ENCODE data around the gene PCDHGA8.

PCDHGA8 gene

GRCh38 chr5:141439411-141440141, 47.1 kb downstream of the PCDHGA8 start:
- DNase-seq (ENCODE audit: extremely low read depth, low read depth): no peak
- TF ChIP-seq CTCF (IDR thresholded peaks at IDR 0.05; ENCODE audit: low read depth, low read length): no peak

- TF ChIP-seq CTCF (IDR thresholded peaks at IDR 0.05; ENCODE audit: low read depth, low read length): no peak
- no peak for DNase-seq (ENCODE audit: extremely low read depth, low read depth)
Observed at GRCh38 chr5:141440341-141440740, 47.9 kb downstream of the PCDHGA8 start.

GRCh38 chr5:141441571-141442170, 49.2 kb downstream of the PCDHGA8 start:
- DNase-seq (ENCODE audit: extremely low read depth, low read depth): no peak
- TF ChIP-seq CTCF (IDR thresholded peaks at IDR 0.05; ENCODE audit: low read depth, low read length): no peak
